IMR-90 (cell line): Measurements from ENCODE around the gene PLXDC2. TPM values are rescaled to one million over a fixed set of nuclear protein-coding genes. Genes with fewer than 3 reads are reported as not detected.

Source experiments
- ATAC-seq: fragments of 200-7000 bp; cut with Tn5 transposase; 2 replicates; pipeline ENCODE4 v1.9.1; 2020; ENCODE audit warnings: low read depth, mild to moderate bottlenecking, moderate library complexity
- BruUV-seq: library from RNA; stranded (reverse); fragments of 400-500 nt; replicated peaks from 2 replicates; lab custom pipeline; 2021; lab: Mats Ljungman, UMichigan
- CTCF ChIA-PET: fragments of 300-600 bp; formaldehyde crosslinking; extraction: SDS; loops from one replicate; lab custom pipeline; 2021; ENCODE audit warnings: antibody characterized with exemption; lab: Yijun Ruan, JAX
- POLR2A ChIA-PET: fragments of 300-600 bp; sonication (Branson Sonifier 250); formaldehyde crosslinking; loops from one replicate; lab custom pipeline; 2022; ENCODE audit warnings: antibody characterized with exemption; ENCODE audit not compliant: unreplicated experiment; lab: Charles Lee
- DNase-seq: peaks from one replicate; pipeline ENCODE4 v3.0.0; 2013
- H2AFZ ChIP-seq: replicated peaks from 2 replicates; pipeline ENCODE3; 2013; ENCODE audit warnings: low read length, mild to moderate bottlenecking; ENCODE audit not compliant: poor library complexity
- H2AK5ac ChIP-seq: 2 replicates; pipeline ENCODE4 v1.6.1; 2013; ENCODE audit warnings: low read depth, low read length, inconsistent platforms
- H2AK9ac ChIP-seq: replicated peaks from 2 replicates; pipeline ENCODE3; 2013; ENCODE audit warnings: mild to moderate bottlenecking, low read depth, low read length, moderate library complexity; ENCODE audit not compliant: poor library complexity
- H2BK120ac ChIP-seq: 2 replicates; pipeline ENCODE4 v1.6.1; 2013; ENCODE audit warnings: low read depth, low read length, inconsistent platforms
- H2BK15ac ChIP-seq: 3 replicates; pipeline ENCODE4 v1.6.1; 2013; ENCODE audit warnings: low read depth, low read length, inconsistent platforms
- H2BK20ac ChIP-seq: 2 replicates; pipeline ENCODE4 v1.6.1; 2013; ENCODE audit warnings: low read depth, mild to moderate bottlenecking, inconsistent platforms, low read length, moderate library complexity
- H2BK5ac ChIP-seq: 2 replicates; pipeline ENCODE4 v1.6.1; 2013; ENCODE audit warnings: mild to moderate bottlenecking, low read depth, low read length, inconsistent platforms; ENCODE audit not compliant: poor library complexity, severe bottlenecking
- H3K14ac ChIP-seq: replicated peaks from 2 replicates; pipeline ENCODE4 v1.6.1; 2013; ENCODE audit warnings: low read depth, low read length, inconsistent platforms
- H3K18ac ChIP-seq: 2 replicates; pipeline ENCODE4 v1.6.1; 2013; ENCODE audit warnings: low read depth, low read length, control low read depth
- H3K23ac ChIP-seq: 2 replicates; pipeline ENCODE4 v1.6.1; 2013; ENCODE audit warnings: low read depth, low read length, inconsistent platforms
- H3K27ac ChIP-seq: 2 replicates; pipeline ENCODE4 v1.5.1; 2013; ENCODE audit warnings: mild to moderate bottlenecking, control low read depth, low read length; ENCODE audit not compliant: insufficient read depth
- H3K27me3 ChIP-seq: 2 replicates; pipeline ENCODE4 v1.6.1; 2013; ENCODE audit warnings: low read length; ENCODE audit not compliant: control insufficient read depth, insufficient read depth
- H3K36me3 ChIP-seq: 2 replicates; pipeline ENCODE4 v1.6.1; 2013; ENCODE audit warnings: low read length, mixed read lengths; ENCODE audit not compliant: control insufficient read depth, insufficient read depth
- H3K4ac ChIP-seq: 2 replicates; pipeline ENCODE4 v1.6.1; 2013; ENCODE audit warnings: low read depth, low read length, inconsistent platforms
- H3K4me1 ChIP-seq: 2 replicates; pipeline ENCODE4 v1.6.1; 2013; ENCODE audit warnings: low read length, mixed read lengths; ENCODE audit not compliant: control insufficient read depth, insufficient read depth
- H3K4me2 ChIP-seq: 2 replicates; pipeline ENCODE4 v1.6.1; 2013; ENCODE audit warnings: low read depth, mild to moderate bottlenecking, control low read depth, low read length, moderate library complexity
- H3K4me3 ChIP-seq: 2 replicates; pipeline ENCODE4 v1.5.1; 2013; ENCODE audit warnings: low read depth, mild to moderate bottlenecking, control low read depth, low read length, moderate library complexity; ENCODE audit not compliant: insufficient read depth
- H3K56ac ChIP-seq: 2 replicates; pipeline ENCODE4 v1.6.1; 2013; ENCODE audit warnings: low read length, inconsistent platforms; ENCODE audit not compliant: insufficient read depth; ENCODE audit errors: extremely low read depth
- H3K79me1 ChIP-seq, 2 experiments: 2 replicates each; pipeline ENCODE4 v1.6.1; 2013; ENCODE audit warnings: low read length in 2 of 2, inconsistent platforms in 1 of 2, low read depth in 1 of 2
- H3K9ac ChIP-seq: 2 replicates; pipeline ENCODE4 v1.6.1; 2013; ENCODE audit warnings: low read depth, low read length, control low read depth
- H3K9me1 ChIP-seq: 2 replicates; pipeline ENCODE4 v1.6.1; 2013; ENCODE audit warnings: low read length, inconsistent platforms; ENCODE audit not compliant: insufficient read depth
- H3K9me3 ChIP-seq: 2 replicates; pipeline ENCODE4 v1.6.1; 2013; ENCODE audit warnings: low read length; ENCODE audit not compliant: control insufficient read depth, insufficient read depth
- H4K20me1 ChIP-seq: 2 replicates; pipeline ENCODE4 v1.6.1; 2013; ENCODE audit warnings: low read length, inconsistent platforms; ENCODE audit not compliant: insufficient read depth
- H4K5ac ChIP-seq: 2 replicates; pipeline ENCODE4 v1.6.1; 2013; ENCODE audit warnings: mild to moderate bottlenecking, low read depth, low read length, control low read depth
- H4K8ac ChIP-seq, 2 experiments: 2 replicates each; pipeline ENCODE4 v1.6.1; 2013; ENCODE audit warnings: low read depth in 2 of 2, low read length in 2 of 2, control low read depth in 1 of 2, inconsistent platforms in 1 of 2
- H4K91ac ChIP-seq: 2 replicates; pipeline ENCODE4 v1.6.1; 2013; ENCODE audit warnings: low read depth, low read length, inconsistent platforms; ENCODE audit not compliant: insufficient read depth
- BHLHE40 ChIP-seq: fragments of 150-350 bp; IDR thresholded peaks from 2 replicates; pipeline ENCODE4 v1.6.1; 2016; ENCODE audit warnings: mild to moderate bottlenecking, low read depth, low read length
- CEBPB ChIP-seq: IDR thresholded peaks from 2 replicates; pipeline ENCODE4 v1.6.1; 2012; ENCODE audit warnings: low read depth, low read length, improper control_type of control experiment
- CHD1 ChIP-seq: IDR thresholded peaks from 2 replicates; pipeline ENCODE4 v1.6.1; 2012; ENCODE audit warnings: low read depth, low read length, improper control_type of control experiment
- CTCF ChIP-seq: conservative IDR thresholded peaks from 2 replicates; pipeline ENCODE4 v1.5.1; 2012; ENCODE audit warnings: mild to moderate bottlenecking, low read depth, low read length, improper control_type of control experiment
- ELK1 ChIP-seq: fragments of 150-350 bp; IDR thresholded peaks from 2 replicates; pipeline ENCODE4 v1.6.1; 2016; ENCODE audit warnings: low read depth, mild to moderate bottlenecking, low read length, moderate library complexity, borderline replicate concordance
- FOS ChIP-seq: fragments of 150-350 bp; IDR thresholded peaks from 2 replicates; pipeline ENCODE4 v1.6.1; 2016; ENCODE audit warnings: low read depth, low read length
- MAFK ChIP-seq: IDR thresholded peaks from 2 replicates; pipeline ENCODE4 v1.6.1; 2012; ENCODE audit warnings: low read depth, low read length, improper control_type of control experiment
- MAZ ChIP-seq: IDR thresholded peaks from 2 replicates; pipeline ENCODE4 v1.6.1; 2012; ENCODE audit warnings: low read depth, mild to moderate bottlenecking, low read length, improper control_type of control experiment, moderate library complexity, borderline replicate concordance
- MXI1 ChIP-seq: IDR thresholded peaks from 2 replicates; pipeline ENCODE4 v1.6.1; 2012; ENCODE audit warnings: low read depth, mild to moderate bottlenecking, low read length, moderate library complexity, borderline replicate concordance
- NFE2L2 ChIP-seq: fragments of 150-350 bp; IDR thresholded peaks from 2 replicates; pipeline ENCODE4 v1.6.1; 2016; ENCODE audit warnings: low read depth, mild to moderate bottlenecking, low read length
- POLR2A ChIP-seq: IDR thresholded peaks from 2 replicates; pipeline ENCODE4 v1.6.1; 2012; ENCODE audit warnings: mild to moderate bottlenecking, low read depth, low read length
- RAD21 ChIP-seq: IDR thresholded peaks from 2 replicates; pipeline ENCODE4 v1.6.1; 2012; ENCODE audit warnings: low read length, improper control_type of control experiment
- RCOR1 ChIP-seq: IDR thresholded peaks from 2 replicates; pipeline ENCODE4 v1.6.1; 2012; ENCODE audit warnings: mild to moderate bottlenecking, low read length, improper control_type of control experiment; ENCODE audit not compliant: insufficient replicate concordance
- RFX5 ChIP-seq: IDR thresholded peaks from 2 replicates; pipeline ENCODE4 v1.8.0; 2012; ENCODE audit warnings: low read depth, mild to moderate bottlenecking, low read length, moderate library complexity
- SMC3 ChIP-seq: fragments of 150-350 bp; IDR thresholded peaks from 2 replicates; pipeline ENCODE4 v1.6.1; 2016; ENCODE audit warnings: low read depth, mild to moderate bottlenecking, antibody characterized with exemption, low read length, moderate library complexity
- USF2 ChIP-seq: fragments of 150-350 bp; IDR thresholded peaks from 2 replicates; pipeline ENCODE4 v1.6.1; 2017; ENCODE audit warnings: mild to moderate bottlenecking, antibody characterized with exemption, low read length, low read depth
- WGBS, 2 experiments: methylation state at CpG; one replicate each; pipeline versions ENCODE4 v1.1.5 to v1.1.7; 2013; ENCODE audit warnings: missing lambda C conversion rate in 2 of 2; ENCODE audit not compliant: insufficient read length in 1 of 2; ENCODE audit errors: extremely low coverage in 2 of 2; 5-methylcytosine and 5-hydroxymethylcytosine counted together
- dilution Hi-C: fragments of 300-500 bp; cut with HindIII; formaldehyde crosslinking; loops from one replicate; pipeline ENCODE4 v1.14.3; 2018; ENCODE audit warnings: low sequenced_read_pairs; ENCODE audit not compliant: unreplicated experiment
- in situ Hi-C: fragments of 300-500 bp; cut with MboI; formaldehyde crosslinking; loops from 3 replicates; pipeline ENCODE4 v1.14.3; 2019; ENCODE audit warnings: low sequenced_read_pairs, inconsistent platforms, mixed read lengths
- intact Hi-C: fragments of 100-400 bp; cut with micrococcal nuclease; formaldehyde crosslinking; loops from 2 replicates; pipeline ENCODE4 v1.10.0; 2022
- polyA plus RNA-seq, 3 experiments: library from polyadenylated mRNA; depleted of rRNA; stranded (reverse); fragments of >200 nt; gene quantifications; 2 replicates each; pipeline ENCODE4 v1.2.3, GENCODE V29; 2012; ENCODE audit warnings: low replicate concordance in 1 of 3
- total RNA-seq: library from RNA; depleted of rRNA; stranded (reverse); fragments of >200 nt; gene quantifications from 2 replicates; pipeline ENCODE4 v1.2.3, GENCODE V29; 2012

Gene PLXDC2
- total and polyA plus RNA-seq, 2 of the 4 experiments (the other 2 are of a cell fraction) = 3.2 to 6.1 TPM

GRCh38 chr10:20006169-20006870 lies 190.1 kb downstream of the PLXDC2 start:
- H3K18ac ChIP-seq = 0 out of 2 replicates have a peak overlapping the region, but pooled peaks have one; percentile 52
- H3K9me1 ChIP-seq = no peaks in the 10 kb centered on the region
- no peak overlapping the region for H2AFZ ChIP-seq
- in situ Hi-C loops = no loop called here
- dilution Hi-C loops = no loop called here
- peaks cover 6% of the 10 kb centered on the region; the same call in 1 of the 2 replicates for H3K4me1 ChIP-seq
- H3K4me3 ChIP-seq = no peak overlapping the region
- DNase-seq = no peak
- no peaks in the 10 kb centered on the region; a peak in 1 of 4 replicates for H3K79me1 ChIP-seq
- no CpG with 5 or more reads among the region's 4 CpGs for whole genome bisulfite sequencing, 2 experiments
- H4K91ac ChIP-seq = no peak overlapping the region
- no peak overlapping the region for H3K4ac ChIP-seq
- ATAC-seq = no peak
- H4K8ac ChIP-seq = no peak overlapping the region
- no peak overlapping the region for H2BK20ac ChIP-seq
- no peak overlapping the region for H3K56ac ChIP-seq
- H2AK9ac ChIP-seq = no peak overlapping the region
- H2BK120ac ChIP-seq = no peak overlapping the region
- H3K27me3 ChIP-seq = no peaks in the 10 kb centered on the region
- TF ChIP-seq ELK1 = no peak
- no peak for TF ChIP-seq RCOR1
- no peak for TF ChIP-seq FOS
- TF ChIP-seq POLR2A = no peak
- no peak for TF ChIP-seq CHD1
- no peak for TF ChIP-seq MXI1
- TF ChIP-seq BHLHE40 = no peak
- TF ChIP-seq CEBPB = no peak
- no peak for TF ChIP-seq RAD21
- no peak for TF ChIP-seq MAFK
- no peak for TF ChIP-seq CTCF
- TF ChIP-seq RFX5 = no peak
- no peak for TF ChIP-seq NFE2L2
- TF ChIP-seq USF2 = no peak
- no peak for TF ChIP-seq MAZ
- TF ChIP-seq SMC3 = no peak
- H3K27ac ChIP-seq = no peak overlapping the region
- H3K14ac ChIP-seq = no peak overlapping the region
- no peak overlapping the region for H3K23ac ChIP-seq
- intact Hi-C loops = loop anchor here (10.0 kb wide), 2 partner anchors 192 to 372 kb away; partner anchors contain the start of gene PLXDC2
- CTCF ChIA-PET = no interaction called here
- no peak overlapping the region for H2BK5ac ChIP-seq
- no peak overlapping the region for H2AK5ac ChIP-seq
- no TSS peak for BruUV-seq
- H3K4me2 ChIP-seq = no peak overlapping the region
- POLR2A ChIA-PET = no interaction called here
- H4K20me1 ChIP-seq = no peaks in the 10 kb centered on the region
- H2BK15ac ChIP-seq = no peak overlapping the region
- no peak overlapping the region for H4K5ac ChIP-seq
- no peak overlapping the region for H3K9ac ChIP-seq
- H3K9me3 ChIP-seq = no peaks in the 10 kb centered on the region
- H3K36me3 ChIP-seq = peaks cover 3% of the 10 kb centered on the region; the same call in 1 of the 2 replicates
